GM12892 (cell line): Measurements from ENCODE around the gene ULBP2.
"Not testable (repeated sequence)": the region's sequence is repeated elsewhere in the genome, so short reads cannot be mapped to it uniquely, and the experiment has no call there.

Experiments used
- DNase-seq: peaks from one replicate; pipeline ENCODE4 v3.0.0; 2011; ENCODE audit not compliant: insufficient read length
- FAIRE-seq: peaks from 2 replicates; lab custom pipeline; 2011; peaks lifted over from hg19 to GRCh38; lab: Jason Lieb, UNC
- POLR2A ChIP-seq: IDR thresholded peaks from 2 replicates; pipeline ENCODE4 v1.6.1; 2011; ENCODE audit warnings: low read depth, low read length, control low read depth
- POLR2AphosphoS5 ChIP-seq: IDR thresholded peaks from 2 replicates; pipeline ENCODE4 v1.6.1; 2011; ENCODE audit warnings: low read depth, low read length, control low read depth
- TAF1 ChIP-seq: IDR thresholded peaks from 2 replicates; pipeline ENCODE4 v1.6.1; 2011; ENCODE audit warnings: low read depth, mild to moderate bottlenecking, control low read depth, low read length, borderline replicate concordance

ULBP2 gene

DNA sequence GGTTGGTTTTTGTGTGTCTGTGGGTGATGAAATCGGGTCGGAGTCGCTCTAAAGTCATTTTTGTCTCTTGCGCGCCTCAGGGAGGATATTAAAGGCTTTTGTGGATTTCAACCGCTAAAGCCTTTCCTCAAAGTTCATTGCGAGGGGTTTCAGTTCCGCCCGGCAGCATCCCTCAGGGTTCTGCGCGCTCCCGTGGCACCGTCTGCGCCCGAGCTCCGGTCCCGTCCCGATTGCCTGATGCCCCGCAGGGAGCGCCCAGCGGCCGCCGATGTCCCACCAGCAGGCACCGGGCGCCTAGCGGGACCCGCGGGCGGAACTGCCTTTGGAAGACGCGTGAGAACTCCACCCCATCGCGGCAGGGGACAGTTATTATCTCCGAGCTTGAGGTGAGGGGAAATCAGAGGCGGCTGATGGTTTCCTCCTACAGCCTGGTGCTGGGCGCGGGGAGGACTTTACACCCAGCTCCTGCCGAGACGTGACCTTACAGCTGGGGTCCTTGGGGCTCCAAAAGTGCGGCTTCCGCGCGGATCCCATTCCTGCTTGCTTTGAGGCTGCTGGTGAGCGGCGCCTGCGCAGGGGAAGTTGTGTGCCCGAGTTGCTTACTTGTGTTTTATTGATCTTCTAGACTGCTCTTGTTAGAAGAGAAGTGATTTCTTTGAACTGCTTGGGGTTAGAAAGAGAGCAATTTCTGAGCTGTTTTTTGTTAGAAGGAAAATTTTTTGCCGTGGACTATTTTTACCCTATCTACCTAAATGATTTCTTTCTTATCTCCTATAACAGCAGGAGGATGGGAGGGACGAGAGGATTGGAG, 49.1 kb downstream of the ULBP2 start:
- TF ChIP-seq POLR2A (no peak), POLR2AphosphoS5 (no peak), TAF1 (no peak)
- DNase-seq (peak; percentile 48), FAIRE-seq (no peak)

DNA sequence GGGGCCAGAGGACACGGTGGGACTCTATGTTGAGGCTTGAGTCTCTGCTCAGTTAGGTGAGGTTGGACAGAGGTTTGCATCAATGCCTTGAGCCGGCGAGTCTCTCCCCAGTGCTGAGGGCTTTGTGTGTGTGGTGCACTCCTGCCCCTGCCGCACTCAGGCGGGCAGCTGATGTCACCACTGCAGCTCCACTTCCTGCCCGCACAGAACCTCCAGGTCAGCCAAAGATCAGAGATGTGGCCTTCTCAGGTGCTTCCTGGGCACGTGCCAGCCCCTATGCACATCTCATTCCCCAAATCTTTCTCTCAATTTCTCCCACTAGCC, 49.6 kb downstream of the ULBP2 start:
- peak; percentile 40 for FAIRE-seq
- not testable (repeated sequence) for DNase-seq

DNA sequence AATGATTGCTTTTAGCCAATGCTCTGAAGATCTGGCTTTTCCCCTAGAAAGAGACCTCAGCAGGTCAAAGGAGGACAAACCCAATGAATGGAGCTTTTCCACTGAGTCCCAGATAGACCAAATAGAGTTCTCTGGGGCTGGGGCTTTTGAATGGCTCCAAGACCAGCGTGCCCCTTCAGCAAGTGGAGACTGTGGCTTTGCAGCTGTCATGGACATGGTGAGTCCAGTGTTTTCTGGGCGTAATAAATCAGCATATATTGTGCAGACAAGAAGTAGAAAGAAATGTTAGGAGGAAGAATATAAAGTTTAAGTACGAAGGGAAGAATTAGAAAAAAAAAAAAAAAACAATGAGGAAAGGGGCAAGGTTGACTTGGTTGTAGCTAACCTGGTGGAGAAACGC, 50.0 kb downstream of the ULBP2 start:
- DNase-seq (no peak), FAIRE-seq (no peak)
- TF ChIP-seq POLR2A (no peak), POLR2AphosphoS5 (no peak), TAF1 (no peak)

DNA sequence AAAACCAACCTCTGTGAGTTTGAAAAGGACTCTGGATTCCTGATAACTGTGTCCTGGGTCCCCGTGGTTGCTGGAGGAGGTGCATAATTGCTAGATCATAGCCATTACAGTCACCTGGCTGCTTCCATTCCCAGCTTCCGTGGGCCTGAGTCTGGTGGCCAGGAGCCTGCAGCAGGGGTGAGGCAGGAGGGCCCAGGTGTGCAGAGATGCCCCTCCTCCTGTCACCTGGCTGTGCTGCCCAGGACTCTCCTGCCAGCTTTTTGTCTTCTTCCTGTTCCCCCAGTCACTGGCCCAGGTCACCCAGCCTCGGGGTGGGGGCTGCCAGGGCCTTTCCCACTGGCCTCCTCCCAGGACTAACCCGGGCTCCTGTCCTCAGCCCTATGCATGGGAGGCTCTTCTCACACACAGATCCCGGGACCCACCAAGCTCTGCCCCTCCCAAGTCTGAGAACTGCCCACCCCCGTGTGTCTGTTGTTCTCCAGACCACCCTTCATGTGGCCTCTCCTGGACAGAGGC, 53.5 kb downstream of the ULBP2 start:
- TF ChIP-seq POLR2A (no peak), TAF1 (no peak), POLR2AphosphoS5 (no peak)
- DNase-seq: no peak
- FAIRE-seq: no peak

DNA sequence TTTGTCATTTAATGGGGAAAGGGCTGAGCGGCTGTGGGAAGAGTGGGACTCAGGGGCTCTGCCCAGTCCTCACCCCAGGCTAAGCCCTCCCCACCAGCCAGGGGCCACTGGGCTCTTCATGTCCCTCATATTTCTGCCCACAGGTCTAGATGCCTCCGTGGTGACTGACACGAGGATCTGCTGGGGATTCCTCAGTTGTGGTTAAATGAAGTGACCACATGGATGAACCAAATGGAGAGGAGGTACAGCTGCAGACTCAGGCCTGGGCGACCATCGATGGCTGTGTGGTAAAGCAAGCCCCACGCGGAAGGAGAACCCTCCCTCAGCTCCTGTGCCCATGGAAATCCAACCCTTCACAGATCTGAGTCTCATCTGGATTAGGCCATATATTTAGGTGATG, 54.2 kb downstream of the ULBP2 start:
- FAIRE-seq (no peak), DNase-seq (no peak)
- no peak for TF ChIP-seq POLR2AphosphoS5
- TF ChIP-seq TAF1: no peak
- no peak for TF ChIP-seq POLR2A
